Measurements from ENCODE around the gene PSG11.
"Not testable (repeated sequence)": the region's sequence is repeated elsewhere in the genome, so short reads cannot be mapped to it uniquely, and the experiment has no call there.

Gene PSG11

DNA sequence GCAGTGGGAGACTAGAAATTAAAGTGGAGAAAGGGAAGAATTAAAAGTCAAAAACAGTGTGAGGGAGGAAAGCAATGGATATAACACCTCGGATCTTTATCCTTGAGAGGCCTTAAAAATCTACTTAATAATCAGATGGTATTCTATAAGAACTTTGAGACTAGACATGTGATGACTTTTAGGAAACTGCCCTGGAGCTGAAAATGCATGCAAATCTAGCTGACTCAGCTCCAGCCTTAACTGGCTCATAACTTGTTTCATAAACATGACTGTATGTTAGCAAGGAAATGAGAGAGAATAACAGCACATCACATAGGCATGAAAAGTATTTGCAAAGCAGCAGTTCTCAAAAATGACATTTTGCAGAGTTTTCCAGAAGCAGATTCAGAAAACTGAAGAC lies 38.1 kb downstream of the PSG11 start:
- DNase-seq: not testable (repeated sequence)

DNA sequence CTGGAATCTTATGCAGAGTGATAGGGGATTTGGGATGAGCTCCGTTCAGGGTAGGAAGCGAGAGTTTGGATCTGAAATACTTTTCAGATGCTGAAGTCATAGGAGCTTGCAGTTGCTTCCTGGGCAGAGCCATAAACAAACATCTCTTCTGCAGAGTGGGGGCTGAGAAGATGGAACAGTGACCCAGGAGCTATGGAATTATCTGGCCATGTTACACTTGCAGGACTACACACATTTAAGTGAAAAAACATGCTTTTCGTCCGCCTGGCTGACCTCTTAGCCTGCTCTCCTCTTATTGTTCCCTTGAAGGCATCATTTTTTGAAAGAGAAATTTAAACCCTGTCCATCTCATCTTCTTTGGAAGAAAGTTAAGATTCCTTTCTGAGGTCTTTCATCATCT lies 40.7 kb downstream of the PSG11 start:
- DNase-seq: no peak

GRCh38 chr19:42982111-42982510 lies 44.2 kb downstream of the PSG11 start:
- DNase-seq: not testable (repeated sequence)

DNA sequence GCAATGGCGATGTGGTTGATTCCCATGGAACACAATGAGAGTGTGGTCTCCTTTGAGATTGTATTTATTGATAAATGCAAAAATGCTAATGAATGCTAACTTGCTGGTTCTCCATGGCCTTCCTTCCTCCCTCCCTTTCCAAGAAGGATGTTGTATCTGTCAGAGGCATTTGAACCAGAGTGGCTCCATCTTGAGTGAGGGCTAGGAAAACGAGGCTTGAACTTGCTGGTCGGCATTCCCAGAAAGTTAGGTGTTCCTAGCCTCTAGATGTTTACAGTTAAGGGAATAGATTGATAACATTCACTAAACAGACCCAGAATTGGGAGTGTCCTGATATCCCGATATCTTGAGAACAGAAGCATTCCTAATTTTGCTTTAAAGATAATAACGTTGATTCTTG lies 54.8 kb downstream of the PSG11 start:
- not testable (repeated sequence) for DNase-seq

GRCh38 chr19:42965176-42965575 lies 61.1 kb downstream of the PSG11 start:
- no peak for DNase-seq

DNA sequence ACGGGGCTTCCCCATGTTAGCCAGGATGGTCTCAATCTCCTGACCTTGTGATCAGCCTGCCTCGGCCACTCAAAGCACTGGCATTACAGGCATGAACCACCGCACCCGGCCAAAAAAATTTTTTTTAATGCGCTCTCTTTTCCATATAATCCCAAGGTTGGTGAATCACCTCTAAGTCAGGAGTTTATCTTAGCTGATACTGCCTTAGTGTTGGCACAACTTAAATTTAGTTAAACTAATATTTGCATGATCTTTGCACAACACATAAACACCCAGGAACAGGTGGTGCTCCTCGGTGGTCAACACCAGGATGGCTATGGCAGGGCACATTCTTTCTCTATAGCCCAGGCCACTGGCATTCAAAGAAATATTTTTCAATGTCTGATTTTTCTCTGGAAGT lies 65.2 kb downstream of the PSG11 start:
- DNase-seq: no peak

All from CD4-positive, alpha-beta T cell treated with Interleukin-4 for 4 hours (primary cell).